SK-N-SH (cell line): ENCODE measurements around the gene KIAA2012. TPM values are rescaled to one million over a fixed set of nuclear protein-coding genes. Genes with fewer than 3 reads are reported as not detected.

Source experiments
- polyA plus RNA-seq, 3 experiments: library from polyadenylated mRNA; depleted of rRNA; stranded (reverse); fragments of >200 nt; gene quantifications; 2 replicates each; pipeline ENCODE4 v1.2.3, GENCODE V29; 2012
- small RNA-seq, 7 experiments: library from RNA; depleted of rRNA; stranded (forward); fragments of <200 nt; gene quantifications; one replicate each; pipeline ENCODE3, GENCODE V24; 2012

KIAA2012 gene
- polyA plus RNA-seq, 1 of the 3 experiments (the other 2 are of a cell fraction): 0.07 TPM

Small RNAs within 50 kb of the gene (small RNA-seq; reads per million reads assigned to genes)
- gene AC079354.2: 0 reads per million in 7 experiments

Other genes with a start within 250 kb of the KIAA2012 start
- gene FZD7, start 39.4 kb upstream of the KIAA2012 start, polyA plus RNA-seq (2012; rRNA removed): 16.1 and 19.7 TPM in 2 replicates
- gene SUMO1, start 165.3 kb downstream of the KIAA2012 start, polyA plus RNA-seq (2012; rRNA removed): 42.8 and 45.4 TPM in 2 replicates
- 37.4 and 46.3 TPM in 2 replicates for gene NOP58, start 192.5 kb downstream of the KIAA2012 start, polyA plus RNA-seq (2012; rRNA removed)